COLO668 (cell line): ENCODE measurements around the gene MYO15B.

Source experiments
- DNase-seq: peaks from one replicate; lab custom pipeline; 2025; ENCODE audit not compliant: unreplicated experiment; lab: John Stamatoyannopoulos, UW

MYO15B gene

GRCh38 chr17:75622771-75623273, 35.2 kb downstream of the MYO15B start:
- no peak for DNase-seq

- DNase-seq = no peak
These were observed 35.8 kb downstream of the MYO15B start for GRCh38 chr17:75623386-75623785.

- DNase-seq = no peak
These were observed 36.4 kb downstream of the MYO15B start for GRCh38 chr17:75624021-75624420.

GRCh38 chr17:75624714-75625345, 37.2 kb downstream of the MYO15B start:
- no peak for DNase-seq

- peak; percentile 7 for DNase-seq
These were observed 38.4 kb downstream of the MYO15B start for GRCh38 chr17:75625813-75626486.

- no peak for DNase-seq
These were observed 39.0 kb downstream of the MYO15B start for GRCh38 chr17:75626496-75627038.

- DNase-seq = no peak
These were observed 39.5 kb downstream of the MYO15B start for GRCh38 chr17:75627094-75627493.

GRCh38 chr17:75628425-75628824, 40.8 kb downstream of the MYO15B start:
- DNase-seq = no peak

GRCh38 chr17:75629157-75629556, 41.6 kb downstream of the MYO15B start:
- no peak for DNase-seq

- DNase-seq = no peak
These were observed 42.7 kb downstream of the MYO15B start for GRCh38 chr17:75630071-75630917.

GRCh38 chr17:75631353-75631752, 43.8 kb downstream of the MYO15B start:
- no peak for DNase-seq

- no peak for DNase-seq
These were observed 44.8 kb downstream of the MYO15B start for GRCh38 chr17:75632428-75632827.

GRCh38 chr17:75632863-75633485, 45.4 kb downstream of the MYO15B start, which contains the start of gene SMIM5:
TSS of gene SMIM5 (plus strand) at chr17:75633434. CDS start at chr17:75640202, 6,768 bp downstream.
- peak; percentile 60 for DNase-seq

- peak; percentile 87 for DNase-seq
These were observed 46.1 kb downstream of the MYO15B start for GRCh38 chr17:75633486-75634375.

GRCh38 chr17:75634376-75634740, 46.8 kb downstream of the MYO15B start:
- no peak for DNase-seq

- DNase-seq = no peak
These were observed 47.4 kb downstream of the MYO15B start for GRCh38 chr17:75634754-75635609.

GRCh38 chr17:75635610-75636202, 48.1 kb downstream of the MYO15B start:
- DNase-seq = no peak

- no peak for DNase-seq
These were observed 49.0 kb downstream of the MYO15B start for GRCh38 chr17:75636381-75637142.
